K562 (cell line): ENCODE data around the gene RNF187. TPM values are rescaled to one million over a fixed set of nuclear protein-coding genes. Genes with fewer than 3 reads are reported as not detected.

Experiments used
- CREM ChIP-seq: IDR thresholded peaks from 2 replicates; pipeline ENCODE4 v1.6.1; 2014; ENCODE audit warnings: antibody characterized with exemption, low read depth
- HDAC3 ChIP-seq: fragments of 450-650 bp; IDR thresholded peaks from 2 replicates; pipeline ENCODE4 v1.6.1; 2018; ENCODE audit warnings: borderline replicate concordance, mild to moderate bottlenecking, moderate library complexity; ENCODE audit not compliant: partially characterized antibody
- HIVEP1 ChIP-seq: fragments of 250-450 bp; sonication (Bioruptor Pico); IDR thresholded peaks from 2 replicates; pipeline ENCODE4 v1.4.0; 2020; ENCODE audit warnings: mild to moderate bottlenecking
- IFI16 ChIP-seq: fragments of 250-450 bp; sonication (Bioruptor Pico); IDR thresholded peaks from 2 replicates; pipeline ENCODE4 v2.1.2; 2022; ENCODE audit warnings: mild to moderate bottlenecking, inconsistent platforms
- KLF6 ChIP-seq: fragments of 250-450 bp; sonication (Bioruptor Pico); IDR thresholded peaks from 2 replicates; pipeline ENCODE4 v1.4.0; 2020; ENCODE audit warnings: mild to moderate bottlenecking, moderate library complexity, borderline replicate concordance
- MCM7 ChIP-seq, 2 experiments: fragments of 450-650 bp; IDR thresholded peaks; 2 replicates each; pipeline ENCODE4 v1.6.1; 2016 to 2018
- SRSF3 ChIP-seq: fragments of 200-400 bp; formaldehyde crosslinking; IDR thresholded peaks from 2 replicates; pipeline ENCODE4 v1.6.1; 2016; ENCODE audit warnings: mild to moderate bottlenecking, low read length, moderate library complexity; ENCODE audit not compliant: insufficient read depth
- polyA plus RNA-seq, 8 experiments: library from polyadenylated mRNA; depleted of rRNA in 4 of 8; stranded (reverse) in 5 of 8; unstranded in 3 of 8; fragments of >200 nt; fragmentation: Nextera tagmentation in 2 of 8; fragmentation: Illumina TruSeq in 1 of 8; extraction: Ambion mirVana in 2 of 8; extraction: Trizol in 1 of 8; gene quantifications; 2 replicates each; pipeline versions ENCODE4 v1.2.1 to v1.2.3, GENCODE V29; 2011 to 2014; ENCODE audit warnings: inconsistent platforms in 1 of 8, missing spikeins in 1 of 8
- total RNA-seq, 7 experiments: library from RNA; depleted of rRNA in 6 of 7; stranded (reverse); fragments of >200 nt in 6 of 7; fragmentation: Illumina TruSeq in 2 of 7; extraction: Trizol in 2 of 7; gene quantifications; 2 replicates each; pipeline versions ENCODE4 v1.2.1 to v1.2.3, GENCODE V29; 2011 to 2021; ENCODE audit warnings: low replicate concordance in 1 of 7
- TF ChIP-seq, protein P1 (sequence below): sonication (generic); formaldehyde crosslinking; IDR thresholded peaks from 2 replicates; pipeline ENCODE4 v1.8.0; 2022; ENCODE audit warnings: mild to moderate bottlenecking, missing genetic modification reagents
- TF ChIP-seq, protein P2 (sequence below): conservative IDR thresholded peaks from 2 replicates; pipeline ENCODE4 v1.6.1; 2011; ENCODE audit warnings: low read depth, mild to moderate bottlenecking, low read length; ENCODE audit not compliant: control insufficient read depth
- TF ChIP-seq, protein P3 (sequence below): fragments of 450-650 bp; formaldehyde crosslinking; IDR thresholded peaks from 2 replicates; pipeline ENCODE4 v1.4.0; 2020; ENCODE audit warnings: mild to moderate bottlenecking, moderate library complexity

Gene RNF187
- total and polyA plus RNA-seq, 9 of the 15 experiments (the other 6 are each of a cell fraction or from before 2014, with no cell fraction given): 2.3 to 119 (median 41.9) TPM

DNA sequence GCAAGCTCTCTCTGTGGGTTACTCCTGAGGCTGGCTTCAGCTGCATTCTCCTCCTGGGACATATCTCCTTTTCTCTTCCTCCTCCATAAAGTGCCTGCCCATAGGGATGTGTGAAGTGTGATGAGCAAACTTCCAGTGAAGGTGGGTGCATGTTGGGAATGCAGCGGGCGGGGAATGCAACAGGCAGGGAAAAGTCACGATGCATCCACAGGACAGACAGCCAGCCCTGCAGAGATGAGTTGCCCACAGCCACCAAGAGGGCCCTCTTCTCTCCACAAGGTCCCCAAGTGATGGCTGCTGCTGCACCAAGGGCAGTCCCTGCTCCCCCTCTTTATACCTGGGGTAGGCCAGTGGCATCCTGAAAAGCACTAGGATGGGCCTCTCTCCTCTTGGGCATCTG is 33.6 kb upstream of the RNF187 start (continued):
- TF ChIP-seq, protein P1, sequence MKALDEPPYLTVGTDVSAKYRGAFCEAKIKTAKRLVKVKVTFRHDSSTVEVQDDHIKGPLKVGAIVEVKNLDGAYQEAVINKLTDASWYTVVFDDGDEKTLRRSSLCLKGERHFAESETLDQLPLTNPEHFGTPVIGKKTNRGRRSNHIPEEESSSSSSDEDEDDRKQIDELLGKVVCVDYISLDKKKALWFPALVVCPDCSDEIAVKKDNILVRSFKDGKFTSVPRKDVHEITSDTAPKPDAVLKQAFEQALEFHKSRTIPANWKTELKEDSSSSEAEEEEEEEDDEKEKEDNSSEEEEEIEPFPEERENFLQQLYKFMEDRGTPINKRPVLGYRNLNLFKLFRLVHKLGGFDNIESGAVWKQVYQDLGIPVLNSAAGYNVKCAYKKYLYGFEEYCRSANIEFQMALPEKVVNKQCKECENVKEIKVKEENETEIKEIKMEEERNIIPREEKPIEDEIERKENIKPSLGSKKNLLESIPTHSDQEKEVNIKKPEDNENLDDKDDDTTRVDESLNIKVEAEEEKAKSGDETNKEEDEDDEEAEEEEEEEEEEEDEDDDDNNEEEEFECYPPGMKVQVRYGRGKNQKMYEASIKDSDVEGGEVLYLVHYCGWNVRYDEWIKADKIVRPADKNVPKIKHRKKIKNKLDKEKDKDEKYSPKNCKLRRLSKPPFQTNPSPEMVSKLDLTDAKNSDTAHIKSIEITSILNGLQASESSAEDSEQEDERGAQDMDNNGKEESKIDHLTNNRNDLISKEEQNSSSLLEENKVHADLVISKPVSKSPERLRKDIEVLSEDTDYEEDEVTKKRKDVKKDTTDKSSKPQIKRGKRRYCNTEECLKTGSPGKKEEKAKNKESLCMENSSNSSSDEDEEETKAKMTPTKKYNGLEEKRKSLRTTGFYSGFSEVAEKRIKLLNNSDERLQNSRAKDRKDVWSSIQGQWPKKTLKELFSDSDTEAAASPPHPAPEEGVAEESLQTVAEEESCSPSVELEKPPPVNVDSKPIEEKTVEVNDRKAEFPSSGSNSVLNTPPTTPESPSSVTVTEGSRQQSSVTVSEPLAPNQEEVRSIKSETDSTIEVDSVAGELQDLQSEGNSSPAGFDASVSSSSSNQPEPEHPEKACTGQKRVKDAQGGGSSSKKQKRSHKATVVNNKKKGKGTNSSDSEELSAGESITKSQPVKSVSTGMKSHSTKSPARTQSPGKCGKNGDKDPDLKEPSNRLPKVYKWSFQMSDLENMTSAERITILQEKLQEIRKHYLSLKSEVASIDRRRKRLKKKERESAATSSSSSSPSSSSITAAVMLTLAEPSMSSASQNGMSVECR (CRISPR knock-in tag): no peak
- TF ChIP-seq IFI16 (CRISPR knock-in tag) (no peak), SRSF3 (no peak), HDAC3 (no peak), CREM (no peak), MCM7 (IDR thresholded peaks at IDR 0.05) (no peak), HIVEP1 (CRISPR knock-in tag) (no peak), KLF6 (CRISPR knock-in tag) (no peak)
- TF ChIP-seq, protein P2, sequence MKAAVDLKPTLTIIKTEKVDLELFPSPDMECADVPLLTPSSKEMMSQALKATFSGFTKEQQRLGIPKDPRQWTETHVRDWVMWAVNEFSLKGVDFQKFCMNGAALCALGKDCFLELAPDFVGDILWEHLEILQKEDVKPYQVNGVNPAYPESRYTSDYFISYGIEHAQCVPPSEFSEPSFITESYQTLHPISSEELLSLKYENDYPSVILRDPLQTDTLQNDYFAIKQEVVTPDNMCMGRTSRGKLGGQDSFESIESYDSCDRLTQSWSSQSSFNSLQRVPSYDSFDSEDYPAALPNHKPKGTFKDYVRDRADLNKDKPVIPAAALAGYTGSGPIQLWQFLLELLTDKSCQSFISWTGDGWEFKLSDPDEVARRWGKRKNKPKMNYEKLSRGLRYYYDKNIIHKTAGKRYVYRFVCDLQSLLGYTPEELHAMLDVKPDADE: no peak
- TF ChIP-seq, protein P3, sequence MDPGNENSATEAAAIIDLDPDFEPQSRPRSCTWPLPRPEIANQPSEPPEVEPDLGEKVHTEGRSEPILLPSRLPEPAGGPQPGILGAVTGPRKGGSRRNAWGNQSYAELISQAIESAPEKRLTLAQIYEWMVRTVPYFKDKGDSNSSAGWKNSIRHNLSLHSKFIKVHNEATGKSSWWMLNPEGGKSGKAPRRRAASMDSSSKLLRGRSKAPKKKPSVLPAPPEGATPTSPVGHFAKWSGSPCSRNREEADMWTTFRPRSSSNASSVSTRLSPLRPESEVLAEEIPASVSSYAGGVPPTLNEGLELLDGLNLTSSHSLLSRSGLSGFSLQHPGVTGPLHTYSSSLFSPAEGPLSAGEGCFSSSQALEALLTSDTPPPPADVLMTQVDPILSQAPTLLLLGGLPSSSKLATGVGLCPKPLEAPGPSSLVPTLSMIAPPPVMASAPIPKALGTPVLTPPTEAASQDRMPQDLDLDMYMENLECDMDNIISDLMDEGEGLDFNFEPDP (CRISPR knock-in tag): no peak
